Measurements from ENCODE around the gene DSE.

Gene DSE

GRCh38 chr6:116385459-116385802, 14.7 kb downstream of the DSE start:
- in situ Hi-C loops (cut with HindIII; ENCODE audit: low sequenced_read_pairs) = loop anchor here (10.0 kb wide), 1 partner anchor 1109 kb away; no protein-coding TSS in a partner anchor

GRCh38 chr6:116385921-116386320, 15.2 kb downstream of the DSE start:
- in situ Hi-C loops (cut with HindIII; ENCODE audit: low sequenced_read_pairs) = loop anchor here (10.0 kb wide), 1 partner anchor 1109 kb away; no protein-coding TSS in a partner anchor

- in situ Hi-C loops (cut with HindIII; ENCODE audit: low sequenced_read_pairs) = loop anchor here (10.0 kb wide), 1 partner anchor 1108 kb away; no protein-coding TSS in a partner anchor
These were observed 16.0 kb downstream of the DSE start for GRCh38 chr6:116386581-116387299.

- in situ Hi-C loops (cut with HindIII; ENCODE audit: low sequenced_read_pairs) = loop anchor here (10.0 kb wide), 1 partner anchor 1107 kb away; no protein-coding TSS in a partner anchor
These were observed 16.6 kb downstream of the DSE start for GRCh38 chr6:116387374-116387773.

GRCh38 chr6:116388924-116389323, 18.2 kb downstream of the DSE start:
- in situ Hi-C loops (cut with HindIII; ENCODE audit: low sequenced_read_pairs) = loop anchor here (10.0 kb wide), 1 partner anchor 1106 kb away; no protein-coding TSS in a partner anchor

GRCh38 chr6:116389357-116389756, 18.6 kb downstream of the DSE start:
- in situ Hi-C loops (cut with HindIII; ENCODE audit: low sequenced_read_pairs) = loop anchor here (10.0 kb wide), 1 partner anchor 1105 kb away; no protein-coding TSS in a partner anchor

- in situ Hi-C loops (cut with HindIII; ENCODE audit: low sequenced_read_pairs) = no loop called here
These were observed 19.8 kb downstream of the DSE start for GRCh38 chr6:116390581-116390980.

- in situ Hi-C loops (cut with HindIII; ENCODE audit: low sequenced_read_pairs) = no loop called here
These were observed 21.6 kb downstream of the DSE start for GRCh38 chr6:116392132-116393013.

GRCh38 chr6:116393430-116393829, 22.7 kb downstream of the DSE start:
- in situ Hi-C loops (cut with HindIII; ENCODE audit: low sequenced_read_pairs) = no loop called here

- in situ Hi-C loops (cut with HindIII; ENCODE audit: low sequenced_read_pairs) = no loop called here
These were observed 24.9 kb downstream of the DSE start for GRCh38 chr6:116395647-116396046.

- in situ Hi-C loops (cut with HindIII; ENCODE audit: low sequenced_read_pairs) = no loop called here
These were observed 25.7 kb downstream of the DSE start for GRCh38 chr6:116396441-116396840.

GRCh38 chr6:116397914-116398313, 27.2 kb downstream of the DSE start:
- in situ Hi-C loops (cut with HindIII; ENCODE audit: low sequenced_read_pairs) = no loop called here

GRCh38 chr6:116398316-116399010, 27.7 kb downstream of the DSE start:
- in situ Hi-C loops (cut with HindIII; ENCODE audit: low sequenced_read_pairs) = no loop called here

GRCh38 chr6:116399287-116399686, 28.5 kb downstream of the DSE start:
- in situ Hi-C loops (cut with HindIII; ENCODE audit: low sequenced_read_pairs) = no loop called here

- in situ Hi-C loops (cut with HindIII; ENCODE audit: low sequenced_read_pairs) = no loop called here
These were observed 29.6 kb downstream of the DSE start for GRCh38 chr6:116400328-116400727.

- in situ Hi-C loops (cut with HindIII; ENCODE audit: low sequenced_read_pairs) = no loop called here
These were observed 31.6 kb downstream of the DSE start for GRCh38 chr6:116402108-116402937.

- in situ Hi-C loops (cut with HindIII; ENCODE audit: low sequenced_read_pairs) = no loop called here
These were observed 32.5 kb downstream of the DSE start for GRCh38 chr6:116403205-116403604.

- in situ Hi-C loops (cut with HindIII; ENCODE audit: low sequenced_read_pairs) = no loop called here
These were observed 33.9 kb downstream of the DSE start for GRCh38 chr6:116404696-116405095.

GRCh38 chr6:116405138-116405537, 34.4 kb downstream of the DSE start:
- in situ Hi-C loops (cut with HindIII; ENCODE audit: low sequenced_read_pairs) = no loop called here

GRCh38 chr6:116405652-116406356, 35.1 kb downstream of the DSE start:
- in situ Hi-C loops (cut with HindIII; ENCODE audit: low sequenced_read_pairs) = no loop called here

Data from endothelial cell of hepatic sinusoid (primary cell).